ENCODE results near the gene ALKBH6.

Gene ALKBH6

GRCh38 chr19:35973487-35973886 lies 40.5 kb downstream of the ALKBH6 start:
- no peak for TF ChIP-seq ZNF274 (IDR thresholded peaks at IDR 0.05; ENCODE audit: low read depth, low read length)
- no peak overlapping the region for H3K4me3 ChIP-seq (ENCODE audit: low read length)

GRCh38 chr19:35966771-35967170 lies 47.2 kb downstream of the ALKBH6 start:
- H3K4me3 ChIP-seq (ENCODE audit: low read length) = no peak overlapping the region
- no peak for TF ChIP-seq ZNF274 (IDR thresholded peaks at IDR 0.05; ENCODE audit: low read depth, low read length)

- no peak for TF ChIP-seq ZNF274 (IDR thresholded peaks at IDR 0.05; ENCODE audit: low read depth, low read length)
- H3K4me3 ChIP-seq (ENCODE audit: low read length) = no peak overlapping the region
These were observed 50.5 kb downstream of the ALKBH6 start for GRCh38 chr19:35963514-35963913.

- no peak for TF ChIP-seq ZNF274 (IDR thresholded peaks at IDR 0.05; ENCODE audit: low read depth, low read length)
- no peak overlapping the region for H3K4me3 ChIP-seq (ENCODE audit: low read length)
These were observed 53.5 kb downstream of the ALKBH6 start for GRCh38 chr19:35960432-35960972.

- H3K4me3 ChIP-seq (ENCODE audit: low read length) = no peak overlapping the region
- no peak for TF ChIP-seq ZNF274 (IDR thresholded peaks at IDR 0.05; ENCODE audit: low read depth, low read length)
These were observed 54.1 kb downstream of the ALKBH6 start for GRCh38 chr19:35959968-35960320.
